T-cell (primary cell): ENCODE measurements around the gene CBX1. TPM values are rescaled to one million over a fixed set of nuclear protein-coding genes. Genes with fewer than 3 reads are reported as not detected.

Experiments
- ATAC-seq, 4 experiments: fragments of 200-7000 bp in 3 of 4; fragments of 150-1000 bp in 1 of 4; cut with Tn5 transposase; replicated peaks in 1 of 4; 1 replicate in 3 of 4; 2 replicates in 1 of 4; pipeline ENCODE4 v1.10.0; 2021; ENCODE audit warnings: moderate library complexity in 3 of 4, mild to moderate bottlenecking in 2 of 4, moderate number of reproducible peaks in 1 of 4
- CTCF ChIA-PET, 2 donors: fragments of 300-600 bp; sonication (Branson Sonifier 250); formaldehyde crosslinking; loops; one replicate each; lab custom pipeline; 2022; ENCODE audit warnings: antibody characterized with exemption in 2 of 2; lab: Charles Lee
- POLR2A ChIA-PET, 2 donors: fragments of 300-600 bp; sonication (Branson Sonifier 250); formaldehyde crosslinking; loops; one replicate each; lab custom pipeline; 2022; ENCODE audit warnings: antibody characterized with exemption in 2 of 2; lab: Charles Lee
- DNase-seq, 35 experiments: peaks; one replicate each; pipeline versions ENCODE4 v3.0.0 to v3.0.0-alpha.2; 2013 to 2023
- H3K27ac ChIP-seq: one replicate; pipeline ENCODE4 v1.5.1; 2013; ENCODE audit warnings: low read length
- H3K27me3 ChIP-seq, 2 experiments: replicated peaks in 1 of 2; 1 replicate in 1 of 2; 2 replicates in 1 of 2; pipeline versions ENCODE4 v1.6.1 to v1.7.0; 2013; ENCODE audit warnings: low read length in 1 of 2, mixed read lengths in 1 of 2; ENCODE audit not compliant: control insufficient read depth in 2 of 2, insufficient read depth in 2 of 2; ENCODE audit errors: extremely low read depth in 1 of 2
- H3K36me3 ChIP-seq, 2 donors: 1 replicate in 1 of 2; 2 replicates in 1 of 2; pipeline versions ENCODE4 v1.6.1 to v1.7.0; 2013; ENCODE audit warnings: low read length in 1 of 2; ENCODE audit not compliant: control insufficient read depth in 2 of 2, insufficient read depth in 1 of 2; ENCODE audit errors: extremely low read depth in 1 of 2
- H3K4me1 ChIP-seq, 2 experiments: 1 replicate in 1 of 2; 2 replicates in 1 of 2; pipeline versions ENCODE4 v1.6.1 to v1.7.0; 2013; ENCODE audit warnings: low read length in 2 of 2, mixed read lengths in 1 of 2; ENCODE audit not compliant: insufficient read depth in 2 of 2, control insufficient read depth in 1 of 2; ENCODE audit errors: extremely low read depth in 1 of 2
- H3K4me3 ChIP-seq, 2 donors: 1 replicate in 1 of 2; 2 replicates in 1 of 2; pipeline versions ENCODE4 v1.5.1 to v1.7.0; 2013; ENCODE audit warnings: mild to moderate bottlenecking in 2 of 2, low read length in 1 of 2, moderate library complexity in 1 of 2; ENCODE audit not compliant: control insufficient read depth in 1 of 2; ENCODE audit errors: extremely low read depth in 1 of 2
- H3K9me3 ChIP-seq: 2 replicates; pipeline ENCODE4 v1.7.0; 2013
- H3K27ac Mint-ChIP-seq, 2 donors: one replicate each; pipeline ENCODE4 v1.8.0; 2020 to 2021; ENCODE audit warnings: mild to moderate bottlenecking in 2 of 2, mixed read lengths in 2 of 2
- H3K27me3 Mint-ChIP-seq, 2 donors: one replicate each; pipeline ENCODE4 v1.8.0; 2021 to 2022; ENCODE audit warnings: mixed read lengths in 2 of 2
- H3K36me3 Mint-ChIP-seq: one replicate; pipeline ENCODE4 v1.8.0; 2021; ENCODE audit warnings: mixed read lengths
- H3K4me1 Mint-ChIP-seq, 3 donors: one replicate each; pipeline ENCODE4 v1.8.0; 2020 to 2022; ENCODE audit warnings: mixed read lengths in 3 of 3, mild to moderate bottlenecking in 1 of 3
- H3K4me3 Mint-ChIP-seq, 3 donors: one replicate each; pipeline ENCODE4 v1.8.0; 2020 to 2022; ENCODE audit warnings: mild to moderate bottlenecking in 3 of 3, mixed read lengths in 3 of 3, moderate library complexity in 3 of 3
- H3K9me3 Mint-ChIP-seq, 3 donors: one replicate each; pipeline ENCODE4 v1.8.0; 2020 to 2022; ENCODE audit warnings: mixed read lengths in 3 of 3
- WGBS: methylation state at CpG from one replicate; pipeline ENCODE4 v1.1.5; 2013; ENCODE audit warnings: missing lambda C conversion rate; ENCODE audit not compliant: insufficient coverage; 5-methylcytosine and 5-hydroxymethylcytosine counted together
- total RNA-seq, 35 experiments: library from RNA in 6 of 35; stranded (reverse) in 6 of 35; fragments of 120-200 nt in 1 of 35; gene quantifications; one replicate each; pipeline versions ENCODE4 v1.2.1 to v1.2.4 and lab custom pipeline; 2013 to 2026

Gene CBX1
- total RNA-seq, 5 donors from 2014 or later (not counting 1 experiment from before 2014, with no cell fraction given), result 19.6 to 32.4 (median 30.7) TPM

- CTCF ChIA-PET, result interaction anchor here in 1 of 2 donors (0.6 to 0.7 kb wide), 4 partner anchors 8 to 78 kb away, joined by 5 to 9 read pairs (median 8); no protein-coding TSS in a partner anchor
- DNase-seq (no peak), ATAC-seq (no peak)
- POLR2A ChIA-PET, result no interaction called here
- peaks cover 16 to 26% of the 10 kb centered on the region in 2 experiments for H3K4me1 ChIP-seq
- H3K36me3 ChIP-seq, result no peaks in the 10 kb centered on the region
- H3K9me3 ChIP-seq, result no peaks in the 10 kb centered on the region
- no peak overlapping the region for H3K27ac Mint-ChIP-seq
- H3K4me3 ChIP-seq, result no peak overlapping the region
- H3K27ac ChIP-seq, result no peak overlapping the region
- H3K4me1 Mint-ChIP-seq, result peaks cover 27 to 31% (median 29%) of the 10 kb centered on the region in 3 donors
- peaks cover 0 to 2% of the 10 kb centered on the region in 2 donors for H3K27me3 Mint-ChIP-seq
- H3K36me3 Mint-ChIP-seq, result no peaks in the 10 kb centered on the region
- H3K27me3 ChIP-seq, result peaks cover 0 to 6% of the 10 kb centered on the region in 2 experiments
- 100% methylated on average over 1 of the region's 4 CpGs for WGBS
- no peak overlapping the region for H3K4me3 Mint-ChIP-seq
- H3K9me3 Mint-ChIP-seq, result no peaks in the 10 kb centered on the region
Measured at GRCh38 chr17:48044851-48045250, 56.4 kb downstream of the CBX1 start.

GRCh38 chr17:48043176-48043575 is 58.1 kb downstream of the CBX1 start:
- ChIA-PET CTCF (interaction anchor here in 1 of 2 donors (1.4 kb wide), 1 partner anchor 25 kb away, joined by 4 read pairs; no protein-coding TSS in a partner anchor), POLR2A (no interaction called here)
- H3K36me3 ChIP-seq, result no peaks in the 10 kb centered on the region
- Mint-ChIP-seq H3K4me1 (peaks cover 17 to 19% (median 18%) of the 10 kb centered on the region in 3 donors), H3K27me3 (peaks cover 3 to 9% of the 10 kb centered on the region in 2 donors), H3K27ac (no peak overlapping the region), H3K9me3 (no peaks in the 10 kb centered on the region), H3K4me3 (no peak overlapping the region), H3K36me3 (no peaks in the 10 kb centered on the region)
- ATAC-seq (no peak), DNase-seq (no peak)
- peaks cover 12 to 15% of the 10 kb centered on the region in 2 experiments for H3K4me1 ChIP-seq
- H3K27ac ChIP-seq, result no peak overlapping the region
- no CpG with 5 or more reads among the region's 2 CpGs for WGBS
- H3K9me3 ChIP-seq, result no peaks in the 10 kb centered on the region
- H3K27me3 ChIP-seq, result peaks cover 0 to 17% of the 10 kb centered on the region in 2 experiments
- H3K4me3 ChIP-seq, result no peak overlapping the region

GRCh38 chr17:48038687-48039086 is 62.6 kb downstream of the CBX1 start:
- ChIA-PET POLR2A (no interaction called here), CTCF (interaction anchor here in 1 of 2 donors (0.6 to 0.7 kb wide), 2 partner anchors 13 to 35 kb away, joined by 3 to 5 read pairs; no protein-coding TSS in a partner anchor)
- H3K36me3 ChIP-seq, result no peaks in the 10 kb centered on the region
- DNase-seq (no peak), ATAC-seq (no peak)
- H3K27ac Mint-ChIP-seq, result no peak overlapping the region
- no peak overlapping the region for H3K4me3 ChIP-seq
- no peaks in the 10 kb centered on the region for H3K9me3 Mint-ChIP-seq
- peaks cover 11 to 18% of the 10 kb centered on the region in 2 donors for H3K27me3 Mint-ChIP-seq
- H3K4me3 Mint-ChIP-seq, result peak overlapping the region in 2 of 3 donors; percentile 78 to 86
- WGBS, result 90% methylated on average over 2 of the region's 2 CpGs
- H3K27ac ChIP-seq, result no peak overlapping the region
- H3K9me3 ChIP-seq, result no peaks in the 10 kb centered on the region
- H3K36me3 Mint-ChIP-seq, result no peaks in the 10 kb centered on the region
- peaks cover 5 to 7% (median 6%) of the 10 kb centered on the region in 3 donors for H3K4me1 Mint-ChIP-seq
- H3K27me3 ChIP-seq, result peaks cover 0 to 46% of the 10 kb centered on the region in 2 experiments
- peaks cover 2 to 16% of the 10 kb centered on the region in 2 experiments for H3K4me1 ChIP-seq

GRCh38 chr17:48037838-48038323 is 63.4 kb downstream of the CBX1 start:
- peak overlapping the region; percentile 78 to 86 (median 80) for H3K4me3 Mint-ChIP-seq

GRCh38 chr17:48037036-48037837 is 64.0 kb downstream of the CBX1 start, which contains the start of gene COPZ2:
Gene COPZ2 (minus strand): TSS chr17:48037797. CDS start chr17:48037777, 20 bp downstream.
- Histone ChIP-seq H3K27me3 (peaks cover 0 to 60% of the 10 kb centered on the region in 2 experiments), H3K4me3 (peak within 1 kb of the TSS; percentile 75 to 78), H3K4me1 (peaks cover 2 to 16% of the 10 kb centered on the region in 2 experiments), H3K36me3 (no peaks in the 10 kb centered on the region), H3K27ac (no peak within 1 kb of the TSS), H3K9me3 (no peaks in the 10 kb centered on the region)
- H3K27me3 Mint-ChIP-seq, result peaks cover 18 to 32% of the 10 kb centered on the region in 2 donors
- peak in 34 of 35 experiments; percentile 32 to 78 (median 61) for DNase-seq
- H3K27ac Mint-ChIP-seq, result no peak within 1 kb of the TSS
- peak; percentile 93 to 96 (median 96) for ATAC-seq
- H3K4me3 Mint-ChIP-seq, result peak within 1 kb of the TSS; percentile 78 to 86 (median 81)
- no peaks in the 10 kb centered on the region for H3K36me3 Mint-ChIP-seq
- ChIA-PET CTCF (interaction anchor here in 1 of 2 donors (1.1 to 2.5 kb wide), 3 partner anchors 11 to 71 kb away, joined by 3 to 13 read pairs (median 6); partner anchors contain the start of genes NFE2L1 and SNX11), POLR2A (interaction anchor here in 1 of 2 donors (0.8 kb wide), 1 partner anchor 10 kb away, joined by 3 read pairs; no protein-coding TSS in a partner anchor)
- H3K9me3 Mint-ChIP-seq, result no peaks in the 10 kb centered on the region
- WGBS, result 3% methylated on average over 59 of the region's 73 CpGs
- H3K4me1 Mint-ChIP-seq, result peaks cover 5 to 7% (median 6%) of the 10 kb centered on the region in 3 donors

More at GRCh38 chr17:48037838-48038323, 63.4 kb downstream of the CBX1 start:
- Mint-ChIP-seq H3K9me3 (no peaks in the 10 kb centered on the region), H3K4me1 (peaks cover 5 to 7% (median 6%) of the 10 kb centered on the region in 3 donors), H3K36me3 (no peaks in the 10 kb centered on the region), H3K27me3 (peaks cover 15 to 25% of the 10 kb centered on the region in 2 donors), H3K27ac (no peak overlapping the region)
- H3K4me1 ChIP-seq, result peaks cover 2 to 16% of the 10 kb centered on the region in 2 experiments
- peaks cover 0 to 54% of the 10 kb centered on the region in 2 experiments for H3K27me3 ChIP-seq
- ATAC-seq (peak in 1 of 4 experiments; percentile 6), DNase-seq (no peak)
- H3K36me3 ChIP-seq, result no peaks in the 10 kb centered on the region
- H3K27ac ChIP-seq, result no peak overlapping the region
- 13% methylated on average over 18 of the region's 19 CpGs for WGBS
- H3K4me3 ChIP-seq, result peak overlapping the region in 1 of 2 donors; percentile 21
- CTCF ChIA-PET, result interaction anchor here in 1 of 2 donors (2.4 to 2.5 kb wide), 2 partner anchors 10 to 30 kb away, joined by 6 to 13 read pairs; partner anchors contain the start of gene NFE2L1
- POLR2A ChIA-PET, result no interaction called here
- H3K9me3 ChIP-seq, result no peaks in the 10 kb centered on the region

- DNase-seq, result no peak
- CTCF ChIA-PET, result interaction anchor here in 1 of 2 donors (0.6 to 2.5 kb wide), 7 partner anchors 10 to 71 kb away, joined by 3 to 13 read pairs (median 3); partner anchors contain the start of genes CBX1, NFE2L1 and SNX11
Measured at GRCh38 chr17:48036693-48037035, 64.6 kb downstream of the CBX1 start.

More at GRCh38 chr17:48036693-48037035, 64.6 kb downstream of the CBX1 start:
- Histone ChIP-seq H3K9me3 (no peaks in the 10 kb centered on the region), H3K4me3 (peak overlapping the region; percentile 75 to 78), H3K4me1 (peaks cover 2 to 16% of the 10 kb centered on the region in 2 experiments), H3K27ac (no peak overlapping the region), H3K27me3 (peaks cover 0 to 66% of the 10 kb centered on the region in 2 experiments), H3K36me3 (no peaks in the 10 kb centered on the region)
- peaks cover 19 to 34% of the 10 kb centered on the region in 2 donors for H3K27me3 Mint-ChIP-seq
- H3K4me1 Mint-ChIP-seq, result peaks cover 5 to 7% (median 6%) of the 10 kb centered on the region in 3 donors
- POLR2A ChIA-PET, result interaction anchor here in 1 of 2 donors (0.8 kb wide), 1 partner anchor 10 kb away, joined by 3 read pairs; no protein-coding TSS in a partner anchor
- no peaks in the 10 kb centered on the region for H3K9me3 Mint-ChIP-seq
- H3K36me3 Mint-ChIP-seq, result no peaks in the 10 kb centered on the region
- peak overlapping the region; percentile 78 to 82 (median 81) for H3K4me3 Mint-ChIP-seq
- ATAC-seq, result no peak
- WGBS, result no CpG with 5 or more reads among the region's 6 CpGs
- H3K27ac Mint-ChIP-seq, result peak overlapping the region in 1 of 2 donors; percentile 40
